Measurements from ENCODE around the gene CAMTA1.

The CAMTA1 gene

GRCh38 chr1:7249516-7249915 lies 464.3 kb downstream of the CAMTA1 start:
- DNase-seq (ENCODE audit: low read depth in 2 of 2, low spot score in 1 of 2), result no peak

DNA sequence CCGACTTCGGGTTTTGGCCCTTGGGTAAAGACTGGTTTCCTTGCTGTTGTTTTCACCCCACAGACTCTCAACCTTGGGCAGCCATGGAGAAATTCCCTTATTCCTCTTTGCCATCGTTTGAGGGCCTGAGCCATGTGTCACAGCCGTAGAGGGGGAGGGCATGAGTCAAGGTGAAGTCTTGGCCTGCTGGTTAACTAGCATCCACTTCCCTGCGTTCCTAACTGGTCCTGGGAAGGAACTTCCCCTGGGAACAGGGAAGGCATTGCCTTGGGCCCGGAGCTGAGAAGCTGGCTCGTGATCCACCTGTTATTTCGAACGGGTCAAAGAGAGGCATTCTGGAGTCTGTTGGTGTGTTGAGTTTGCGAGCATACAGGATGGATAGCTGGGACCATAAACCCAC lies 464.9 kb downstream of the CAMTA1 start:
- DNase-seq (ENCODE audit: low read depth in 2 of 2, low spot score in 1 of 2), result no peak

GRCh38 chr1:7250597-7251453 lies 465.6 kb downstream of the CAMTA1 start:
- no peak for DNase-seq (ENCODE audit: low read depth in 2 of 2, low spot score in 1 of 2)

DNA sequence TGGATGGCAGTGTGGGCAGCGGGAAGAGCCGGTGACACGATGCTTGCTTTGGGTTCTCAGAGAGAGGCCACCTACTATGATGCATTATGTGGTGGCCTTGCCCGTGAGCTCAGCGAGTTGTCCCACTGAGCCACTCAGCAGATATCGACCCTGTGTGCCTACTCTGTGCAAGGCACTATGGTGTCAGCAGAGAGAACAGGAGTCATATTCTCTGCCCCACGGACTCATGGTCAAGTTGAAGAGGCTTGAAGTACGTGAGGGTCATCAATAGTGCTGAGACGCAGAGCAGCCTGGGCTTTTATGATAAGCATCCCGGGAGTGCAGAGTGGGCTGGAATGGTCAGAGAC lies 466.2 kb downstream of the CAMTA1 start:
- DNase-seq (ENCODE audit: low read depth in 2 of 2, low spot score in 1 of 2), result no peak

- DNase-seq (ENCODE audit: low read depth in 2 of 2, low spot score in 1 of 2), result no peak
Observed at GRCh38 chr1:7252411-7253117, 467.3 kb downstream of the CAMTA1 start.

- no peak for DNase-seq (ENCODE audit: low read depth in 2 of 2, low spot score in 1 of 2)
Observed at GRCh38 chr1:7253118-7253480, 467.8 kb downstream of the CAMTA1 start.

DNA sequence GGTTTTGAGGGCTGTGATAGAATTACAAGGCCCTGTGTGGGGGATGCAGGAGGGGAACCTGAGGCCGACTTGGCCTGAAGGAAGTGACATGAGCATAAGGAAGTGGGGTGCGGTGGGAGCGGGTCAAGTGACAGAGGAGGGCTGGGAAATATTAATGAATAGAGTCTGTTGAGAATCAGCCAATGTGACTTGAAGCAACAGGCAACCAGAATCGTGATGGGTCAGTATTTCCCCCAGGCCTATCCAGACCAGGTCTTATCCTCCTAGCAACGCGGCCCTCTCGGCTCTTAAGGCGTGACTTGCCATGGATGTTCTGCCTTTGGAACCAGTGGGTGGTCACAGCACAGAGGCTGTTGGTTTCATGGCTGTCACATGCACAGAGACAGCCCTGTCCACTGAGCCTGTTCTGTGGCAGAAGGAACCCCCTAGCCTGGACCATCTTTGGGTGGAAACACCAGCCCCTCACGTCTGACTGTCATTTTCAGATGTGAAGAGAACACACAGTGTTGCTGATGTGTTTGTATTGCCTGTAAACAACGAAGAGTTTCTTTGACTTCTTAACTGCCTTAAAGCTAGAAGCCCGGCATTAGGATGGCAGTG lies 468.8 kb downstream of the CAMTA1 start:
- DNase-seq (ENCODE audit: low read depth in 2 of 2, low spot score in 1 of 2), result no peak

- DNase-seq (ENCODE audit: low read depth in 2 of 2, low spot score in 1 of 2), result no peak
Observed at GRCh38 chr1:7255303-7256058, 470.2 kb downstream of the CAMTA1 start.

- no peak for DNase-seq (ENCODE audit: low read depth in 2 of 2, low spot score in 1 of 2)
Observed at GRCh38 chr1:7256526-7256925, 471.3 kb downstream of the CAMTA1 start.

- DNase-seq (ENCODE audit: low read depth in 2 of 2, low spot score in 1 of 2), result no peak
Observed at GRCh38 chr1:7257225-7257624, 472.0 kb downstream of the CAMTA1 start.

DNA sequence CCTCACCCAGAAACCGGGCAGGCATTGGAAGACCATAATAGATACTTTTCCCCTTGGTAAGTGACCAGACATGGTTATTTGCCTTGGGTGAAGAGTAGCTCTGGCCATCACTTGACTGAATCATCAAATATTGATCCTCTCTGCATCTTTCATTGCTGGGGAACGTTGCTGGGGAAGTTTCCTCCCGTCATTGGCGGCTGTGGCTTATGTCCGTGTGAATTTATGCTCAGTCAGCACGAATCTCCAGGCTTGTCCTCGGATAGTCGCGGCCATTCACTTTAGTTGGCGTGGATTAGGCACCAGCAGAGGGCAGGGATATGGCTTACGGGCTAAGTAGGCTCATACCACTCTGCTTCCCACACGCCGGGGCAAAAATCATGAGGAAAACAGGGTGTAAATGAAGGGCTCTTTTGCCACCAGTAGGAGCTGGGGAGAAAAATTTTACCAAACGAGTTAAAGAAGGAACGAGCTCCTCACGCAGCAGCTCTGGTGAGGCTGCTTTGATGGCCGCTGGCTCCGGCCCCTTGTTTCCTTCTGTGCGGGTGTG lies 473.4 kb downstream of the CAMTA1 start:
- DNase-seq (ENCODE audit: low read depth in 2 of 2, low spot score in 1 of 2), result no peak

- no peak for DNase-seq (ENCODE audit: low read depth in 2 of 2, low spot score in 1 of 2)
Observed at GRCh38 chr1:7259955-7260354, 474.7 kb downstream of the CAMTA1 start.

DNA sequence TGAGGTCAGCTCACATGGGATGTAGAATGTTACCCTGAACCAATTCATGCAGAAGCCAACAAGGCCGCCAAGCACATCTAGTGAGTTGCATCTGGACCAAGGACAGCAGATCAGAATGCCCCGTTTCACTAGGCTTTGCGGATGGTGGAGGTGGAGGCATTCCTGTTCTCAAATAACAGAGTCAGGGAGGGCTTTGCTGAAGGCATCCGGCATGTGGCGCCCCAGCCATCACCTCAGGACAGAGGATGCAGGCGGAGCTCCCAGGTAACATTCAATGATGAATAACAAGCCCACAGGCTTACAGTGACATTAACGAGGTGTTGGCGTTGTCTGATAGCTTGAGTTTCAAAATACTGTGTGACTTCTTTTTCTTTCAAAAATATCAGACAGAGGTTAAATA lies 476.2 kb downstream of the CAMTA1 start:
- no peak for DNase-seq (ENCODE audit: low read depth in 2 of 2, low spot score in 1 of 2)

DNA sequence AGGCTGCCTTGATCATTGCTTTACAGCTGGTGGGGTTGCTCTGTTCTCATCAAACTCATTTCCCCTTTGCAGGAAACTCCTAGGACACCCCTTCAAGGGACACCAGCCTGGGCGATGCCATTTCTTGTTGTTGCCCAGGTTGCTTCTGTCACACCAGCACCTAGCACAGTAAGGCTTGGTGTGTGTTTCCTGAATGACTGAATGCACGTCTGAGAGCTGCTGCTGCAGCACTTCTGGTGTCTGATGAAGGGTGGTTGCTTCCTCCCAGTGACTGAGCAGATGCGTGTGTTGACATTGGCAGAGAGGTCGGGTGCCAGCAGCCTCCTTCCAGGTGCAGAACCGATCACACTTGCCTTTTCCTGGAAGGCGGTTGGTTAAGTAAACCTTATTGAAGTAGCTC lies 477.4 kb downstream of the CAMTA1 start:
- no peak for DNase-seq (ENCODE audit: low read depth in 2 of 2, low spot score in 1 of 2)

DNA sequence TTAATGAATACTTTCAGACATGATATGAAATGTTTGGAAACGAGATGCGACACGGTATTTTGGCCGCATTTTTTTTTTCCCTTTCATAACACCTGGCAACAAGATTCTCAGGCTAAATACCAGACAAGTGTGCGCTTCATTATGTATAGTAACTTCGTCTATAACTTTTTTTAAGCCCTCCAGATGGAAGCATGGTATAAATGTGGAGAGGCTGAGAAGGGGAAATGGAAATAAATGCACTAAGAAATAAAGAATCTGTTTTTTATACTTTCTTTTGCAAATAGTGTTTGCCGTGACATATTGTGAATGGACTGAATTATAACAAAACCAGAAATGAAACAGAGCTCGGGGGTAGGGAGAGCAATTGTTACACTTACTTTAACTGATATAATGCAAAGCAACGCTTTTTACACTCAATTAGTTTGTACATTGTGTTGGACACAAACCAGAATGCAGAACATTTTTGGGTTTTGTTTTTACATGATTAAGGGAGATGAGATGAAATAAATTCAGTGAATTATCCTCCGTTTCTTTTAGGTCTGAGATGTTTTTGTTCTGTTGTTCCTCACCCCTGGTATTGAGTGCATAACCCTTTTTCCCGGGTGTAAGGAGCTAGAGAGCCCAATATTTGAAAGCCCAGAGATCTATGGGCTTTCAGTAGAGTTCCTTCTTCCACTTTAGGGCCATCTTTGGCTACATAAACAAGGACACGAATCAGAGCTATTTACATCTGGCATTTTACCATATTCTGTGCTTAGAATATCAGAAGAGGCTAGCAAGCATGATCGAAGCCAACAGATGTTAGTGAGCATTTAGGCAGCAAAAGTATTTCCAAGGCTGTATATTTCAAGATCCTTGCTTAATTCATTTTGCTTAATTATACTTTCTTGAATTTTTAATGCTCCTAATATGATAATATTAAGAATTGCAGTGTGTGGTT lies 478.0 kb downstream of the CAMTA1 start:
- DNase-seq (ENCODE audit: low read depth in 2 of 2, low spot score in 1 of 2), result no peak

- DNase-seq (ENCODE audit: low read depth in 2 of 2, low spot score in 1 of 2), result no peak
Observed at GRCh38 chr1:7264101-7264500, 478.8 kb downstream of the CAMTA1 start.

DNA sequence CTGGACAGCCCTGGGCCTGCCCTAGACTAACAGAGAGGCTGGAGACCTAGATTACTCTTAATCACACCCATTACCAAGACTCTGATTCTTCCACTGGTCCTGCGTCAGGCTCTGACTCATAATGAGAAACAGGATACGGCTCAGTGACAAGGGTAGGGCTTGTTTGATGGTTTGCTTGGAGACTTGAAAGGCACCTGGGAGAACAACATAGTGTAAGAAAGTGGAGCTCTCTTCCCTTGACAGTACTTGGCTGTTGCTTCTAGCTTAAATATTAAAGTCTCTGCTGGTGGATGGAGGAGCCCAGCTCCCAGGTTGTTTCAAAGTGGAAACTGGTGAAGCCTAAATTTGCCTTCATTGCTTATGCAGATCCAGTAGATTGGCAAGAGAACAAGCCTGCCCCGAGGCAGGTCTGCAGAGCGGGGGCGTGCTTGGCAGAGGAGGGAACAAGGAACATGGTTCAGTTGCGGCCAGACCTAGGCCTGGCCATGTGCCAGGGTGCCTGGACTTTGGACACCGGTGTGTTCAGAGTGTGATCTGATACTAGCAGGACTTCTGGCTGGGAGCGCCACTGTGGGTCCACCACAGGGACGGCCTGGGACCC lies 480.6 kb downstream of the CAMTA1 start:
- DNase-seq (ENCODE audit: low read depth in 2 of 2, low spot score in 1 of 2), result no peak

GRCh38 chr1:7266561-7266960 lies 481.3 kb downstream of the CAMTA1 start:
- no peak for DNase-seq (ENCODE audit: low read depth in 2 of 2, low spot score in 1 of 2)

GRCh38 chr1:7267493-7267892 lies 482.2 kb downstream of the CAMTA1 start:
- no peak for DNase-seq (ENCODE audit: low read depth in 2 of 2, low spot score in 1 of 2)

GRCh38 chr1:7268983-7269382 lies 483.7 kb downstream of the CAMTA1 start:
- DNase-seq (ENCODE audit: low read depth in 2 of 2, low spot score in 1 of 2), result no peak

All from stimulated activated CD8-positive, alpha-beta memory T cell treated with anti-CD3 and anti-CD28 coated beads, Interleukin-4, amount 100 ng/mL, for 4 hours (primary cell).